HCT116 (cell line): ENCODE measurements around the gene PLSCR1. TPM values are rescaled to one million over a fixed set of nuclear protein-coding genes. Genes with fewer than 3 reads are reported as not detected.

Experiments
- ATAC-seq: fragments of 200-7000 bp; cut with Tn5 transposase; 2 replicates; pipeline ENCODE4 v1.9.1; 2020; ENCODE audit warnings: mild to moderate bottlenecking, moderate library complexity
- BruUV-seq: library from RNA; stranded (reverse); fragments of 400-500 nt; replicated peaks from 2 replicates; lab custom pipeline; 2021; lab: Mats Ljungman, UMichigan
- CTCF ChIA-PET: fragments of 300-600 bp; sonication (Branson Sonifier 250); formaldehyde crosslinking; loops from one replicate; lab custom pipeline; 2021; ENCODE audit warnings: antibody characterized with exemption; lab: Charles Lee
- POLR2A ChIA-PET: fragments of 300-600, 350-600 bp; sonication (Branson Sonifier 250); formaldehyde crosslinking; loops from one replicate; lab custom pipeline; 2021; ENCODE audit warnings: antibody characterized with exemption; lab: Charles Lee
- RAD21 ChIA-PET, 2 experiments: fragments of 300-600 bp; sonication (Branson Sonifier 250); formaldehyde crosslinking; loops; one replicate each; lab custom pipeline; 2023; ENCODE audit warnings: low total read pairs in 2 of 2; ENCODE audit not compliant: uncharacterized antibody in 2 of 2, unreplicated experiment in 2 of 2, low non-redundant PET in 1 of 2; lab: Charles Lee
- DNase-seq: peaks from one replicate; pipeline ENCODE4 v3.0.0-alpha.2; 2010; ENCODE audit warnings: low read depth, low spot score
- H2AFZ ChIP-seq: fragments of 200-600 bp; shearing (Covaris generic), sonication (generic); 2 replicates; pipeline ENCODE4 v1.6.1; 2017; ENCODE audit warnings: low read depth, mixed run types, mixed read lengths, antibody characterized with exemption, low read length; ENCODE audit not compliant: poor library complexity, severe bottlenecking
- H3K27ac ChIP-seq: 2 replicates; pipeline ENCODE4 v1.5.1; 2012; ENCODE audit warnings: low read depth, low read length
- H3K27me3 ChIP-seq: fragments of 200-600 bp; sonication (generic); 2 replicates; pipeline ENCODE4 v1.6.1; 2016; ENCODE audit warnings: mixed run types, low read length, mixed read lengths; ENCODE audit not compliant: insufficient read depth
- H3K36me3 ChIP-seq, 2 experiments: fragments of 200-500 bp in 1 of 2; fragments of 200-600 bp in 1 of 2; sonication (Bioruptor generic) in 1 of 2; sonication (generic) in 1 of 2; 2 replicates each; pipeline versions ENCODE4 v1.5.1 to v1.6.1; 2014 to 2016; ENCODE audit warnings: low read length in 2 of 2, inconsistent platforms in 1 of 2, mixed read lengths in 1 of 2, mixed run types in 1 of 2; ENCODE audit not compliant: insufficient read depth in 2 of 2, control insufficient read depth in 1 of 2
- H3K4me1 ChIP-seq, 2 experiments: fragments of 200-600 bp in 1 of 2; sonication (generic) in 1 of 2; 2 replicates each; pipeline versions ENCODE4 v1.5.1 to v1.6.1; 2012 to 2017; ENCODE audit warnings: low read length in 2 of 2, inconsistent platforms in 1 of 2, mild to moderate bottlenecking in 1 of 2, mixed read lengths in 1 of 2, mixed run types in 1 of 2, moderate library complexity in 1 of 2; ENCODE audit not compliant: insufficient read depth in 2 of 2, control insufficient read depth in 1 of 2
- H3K4me2 ChIP-seq: fragments of 200-600 bp; sonication (generic); 2 replicates; pipeline ENCODE4 v1.6.1; 2017; ENCODE audit warnings: mixed run types, low read length, mixed read lengths
- H3K4me3 ChIP-seq, 2 experiments: fragments of 200-600 bp in 1 of 2; sonication (generic) in 1 of 2; replicated peaks in 1 of 2; 2 replicates each; pipeline ENCODE4 v1.5.1; 2011 to 2016; ENCODE audit warnings: low read length in 2 of 2, control low read depth in 1 of 2, low read depth in 1 of 2, mild to moderate bottlenecking in 1 of 2, mixed read lengths in 1 of 2, mixed run types in 1 of 2
- H3K79me2 ChIP-seq: fragments of 200-600 bp; sonication (generic); 2 replicates; pipeline ENCODE4 v1.6.1; 2017; ENCODE audit warnings: mild to moderate bottlenecking, mixed run types, low read length, moderate library complexity, mixed read lengths; ENCODE audit not compliant: insufficient read depth
- H3K9ac ChIP-seq: fragments of 200-600 bp; sonication (generic); 2 replicates; pipeline ENCODE4 v1.6.1; 2016; ENCODE audit warnings: low read length, mixed read lengths
- H3K9me2 ChIP-seq: fragments of 200-600 bp; sonication (generic), shearing (Covaris generic); 2 replicates; pipeline ENCODE4 v1.6.1; 2017; ENCODE audit warnings: mixed run types, mild to moderate bottlenecking, moderate library complexity; ENCODE audit not compliant: insufficient read depth
- H3K9me3 ChIP-seq, 2 experiments: fragments of 200-500 bp in 1 of 2; fragments of 200-600 bp in 1 of 2; sonication (Bioruptor generic) in 1 of 2; sonication (generic) in 1 of 2; 2 replicates each; pipeline ENCODE4 v1.6.1; 2014 to 2017; ENCODE audit warnings: low read length in 2 of 2, mixed read lengths in 2 of 2, inconsistent platforms in 1 of 2, low read depth in 1 of 2, mild to moderate bottlenecking in 1 of 2, mixed run types in 1 of 2, moderate library complexity in 1 of 2; ENCODE audit not compliant: control insufficient read depth in 1 of 2, insufficient read depth in 1 of 2
- H4K20me1 ChIP-seq: fragments of 200-600 bp; sonication (generic), shearing (Covaris generic); 2 replicates; pipeline ENCODE4 v1.6.1; 2017; ENCODE audit warnings: mixed run types, mild to moderate bottlenecking, moderate library complexity; ENCODE audit not compliant: insufficient read depth
- ELF1 ChIP-seq: IDR thresholded peaks from 2 replicates; pipeline ENCODE4 v1.6.1; 2012; ENCODE audit warnings: low read depth, borderline replicate concordance
- EZH2phosphoT487 ChIP-seq: fragments of 200-600 bp; IDR thresholded peaks from 2 replicates; pipeline ENCODE4 v1.6.1; 2018; ENCODE audit warnings: antibody characterized with exemption, borderline replicate concordance
- JUND ChIP-seq: IDR thresholded peaks from 2 replicates; pipeline ENCODE4 v1.6.1; 2012
- POLR2A ChIP-seq: IDR thresholded peaks from 2 replicates; pipeline ENCODE4 v1.7.0; 2011; ENCODE audit warnings: borderline replicate concordance; ENCODE audit not compliant: insufficient read depth, insufficient read length; ENCODE audit errors: extremely low read depth
- RAD21 ChIP-seq: IDR thresholded peaks from 2 replicates; pipeline ENCODE4 v1.6.1; 2012; ENCODE audit warnings: low read depth, mild to moderate bottlenecking
- SIN3A ChIP-seq: IDR thresholded peaks from 2 replicates; pipeline ENCODE4 v1.6.1; 2012; ENCODE audit warnings: low read depth
- SP1 ChIP-seq: IDR thresholded peaks from 2 replicates; pipeline ENCODE4 v1.6.1; 2012; ENCODE audit warnings: low read depth
- SRF ChIP-seq: IDR thresholded peaks from 2 replicates; pipeline ENCODE4 v1.6.1; 2012; ENCODE audit warnings: low read depth
- YY1 ChIP-seq: IDR thresholded peaks from 2 replicates; pipeline ENCODE4 v1.6.1; 2011; ENCODE audit warnings: low read length, low read depth, moderate library complexity, mild to moderate bottlenecking; ENCODE audit not compliant: insufficient replicate concordance; ENCODE audit errors: extremely low read depth
- ZFX ChIP-seq: fragments of 450-650 bp; IDR thresholded peaks from 2 replicates; pipeline ENCODE4 v1.6.1; 2017
- ZNF274 ChIP-seq: fragments of 200-500 bp; sonication (Bioruptor generic); IDR thresholded peaks from 2 replicates; pipeline ENCODE4 v1.6.1; 2014; ENCODE audit warnings: mild to moderate bottlenecking, low read depth, low read length, inconsistent platforms
- intact Hi-C: fragments of 100-400 bp; cut with micrococcal nuclease; formaldehyde crosslinking; loops from 2 replicates; pipeline ENCODE4 v1.10.0; 2022
- total RNA-seq: library from RNA; stranded (reverse); gene quantifications from one replicate; pipeline ENCODE4 v1.2.1, GENCODE V29; 2021; ENCODE audit not compliant: unreplicated experiment
- TF ChIP-seq, protein P1 (sequence below): IDR thresholded peaks from 2 replicates; pipeline ENCODE4 v1.6.1; 2012
- TF ChIP-seq, protein P2 (sequence below): IDR thresholded peaks from 2 replicates; pipeline ENCODE4 v1.6.1; 2012; ENCODE audit warnings: low read depth
- TF ChIP-seq, protein P3 (sequence below): IDR thresholded peaks from 2 replicates; pipeline ENCODE4 v1.6.1; 2012

PLSCR1 gene
- total RNA-seq, 1 experiment from 2014 or later, result 44.2 TPM

GRCh38 chr3:146499701-146500100 lies 44.7 kb downstream of the PLSCR1 start:
- intact Hi-C loops, result no loop called here
- CTCF ChIA-PET, result no interaction called here

GRCh38 chr3:146498002-146498736 lies 46.2 kb downstream of the PLSCR1 start:
- DNase-seq, result no peak
- H3K27ac ChIP-seq, result no peak overlapping the region
- no peak overlapping the region for H2AFZ ChIP-seq
- no peaks in the 10 kb centered on the region for H3K9me3 ChIP-seq
- no peaks in the 10 kb centered on the region for H3K27me3 ChIP-seq
- no peaks in the 10 kb centered on the region for H4K20me1 ChIP-seq
- no peaks in the 10 kb centered on the region for H3K79me2 ChIP-seq
- no peaks in the 10 kb centered on the region for H3K36me3 ChIP-seq
- ChIA-PET POLR2A (no interaction called here), RAD21 (interaction anchor here in 1 of 2 experiments (0.5 kb wide), 1 partner anchor 167 kb away, joined by 3 read pairs; no protein-coding TSS in a partner anchor), CTCF (no interaction called here)
- no peak overlapping the region for H3K9ac ChIP-seq
- no peak for ATAC-seq
- H3K9me2 ChIP-seq, result peaks cover 3% of the 10 kb centered on the region; the same call in 1 of the 2 replicates
- no peak overlapping the region for H3K4me3 ChIP-seq
- no TSS peak for BruUV-seq
- H3K4me1 ChIP-seq, result peaks cover 6 to 8% of the 10 kb centered on the region in 2 experiments
- intact Hi-C loops, result no loop called here
- no peak overlapping the region for H3K4me2 ChIP-seq
- TF ChIP-seq SRF (no peak), ZNF274 (no peak), RAD21 (no peak), ELF1 (no peak), SP1 (no peak), ZFX (no peak), EZH2phosphoT487 (no peak), SIN3A (no peak), YY1 (no peak), JUND (no peak), POLR2A (no peak)
- TF ChIP-seq, protein P1, sequence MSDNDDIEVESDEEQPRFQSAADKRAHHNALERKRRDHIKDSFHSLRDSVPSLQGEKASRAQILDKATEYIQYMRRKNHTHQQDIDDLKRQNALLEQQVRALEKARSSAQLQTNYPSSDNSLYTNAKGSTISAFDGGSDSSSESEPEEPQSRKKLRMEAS, result no peak
- TF ChIP-seq, protein P2, sequence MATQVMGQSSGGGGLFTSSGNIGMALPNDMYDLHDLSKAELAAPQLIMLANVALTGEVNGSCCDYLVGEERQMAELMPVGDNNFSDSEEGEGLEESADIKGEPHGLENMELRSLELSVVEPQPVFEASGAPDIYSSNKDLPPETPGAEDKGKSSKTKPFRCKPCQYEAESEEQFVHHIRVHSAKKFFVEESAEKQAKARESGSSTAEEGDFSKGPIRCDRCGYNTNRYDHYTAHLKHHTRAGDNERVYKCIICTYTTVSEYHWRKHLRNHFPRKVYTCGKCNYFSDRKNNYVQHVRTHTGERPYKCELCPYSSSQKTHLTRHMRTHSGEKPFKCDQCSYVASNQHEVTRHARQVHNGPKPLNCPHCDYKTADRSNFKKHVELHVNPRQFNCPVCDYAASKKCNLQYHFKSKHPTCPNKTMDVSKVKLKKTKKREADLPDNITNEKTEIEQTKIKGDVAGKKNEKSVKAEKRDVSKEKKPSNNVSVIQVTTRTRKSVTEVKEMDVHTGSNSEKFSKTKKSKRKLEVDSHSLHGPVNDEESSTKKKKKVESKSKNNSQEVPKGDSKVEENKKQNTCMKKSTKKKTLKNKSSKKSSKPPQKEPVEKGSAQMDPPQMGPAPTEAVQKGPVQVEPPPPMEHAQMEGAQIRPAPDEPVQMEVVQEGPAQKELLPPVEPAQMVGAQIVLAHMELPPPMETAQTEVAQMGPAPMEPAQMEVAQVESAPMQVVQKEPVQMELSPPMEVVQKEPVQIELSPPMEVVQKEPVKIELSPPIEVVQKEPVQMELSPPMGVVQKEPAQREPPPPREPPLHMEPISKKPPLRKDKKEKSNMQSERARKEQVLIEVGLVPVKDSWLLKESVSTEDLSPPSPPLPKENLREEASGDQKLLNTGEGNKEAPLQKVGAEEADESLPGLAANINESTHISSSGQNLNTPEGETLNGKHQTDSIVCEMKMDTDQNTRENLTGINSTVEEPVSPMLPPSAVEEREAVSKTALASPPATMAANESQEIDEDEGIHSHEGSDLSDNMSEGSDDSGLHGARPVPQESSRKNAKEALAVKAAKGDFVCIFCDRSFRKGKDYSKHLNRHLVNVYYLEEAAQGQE, result no peak
- TF ChIP-seq, protein P3, sequence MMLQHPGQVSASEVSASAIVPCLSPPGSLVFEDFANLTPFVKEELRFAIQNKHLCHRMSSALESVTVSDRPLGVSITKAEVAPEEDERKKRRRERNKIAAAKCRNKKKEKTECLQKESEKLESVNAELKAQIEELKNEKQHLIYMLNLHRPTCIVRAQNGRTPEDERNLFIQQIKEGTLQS, result no peak

More at GRCh38 chr3:146499701-146500100, 44.7 kb downstream of the PLSCR1 start:
- no peaks in the 10 kb centered on the region for H3K9me2 ChIP-seq
- ChIA-PET POLR2A (no interaction called here), RAD21 (no interaction called here)
- no peak overlapping the region for H3K27ac ChIP-seq
- ATAC-seq, result no peak
- H3K4me3 ChIP-seq, result no peak overlapping the region
- no TSS peak for BruUV-seq
- no peak for TF ChIP-seq EZH2phosphoT487
- TF ChIP-seq, all 23 proteins: peak for 0
- Histone ChIP-seq H3K4me2 (no peak overlapping the region), H3K4me1 (peaks cover 15 to 23% of the 10 kb centered on the region in 2 experiments), H3K9me3 (no peaks in the 10 kb centered on the region), H3K9ac (no peak overlapping the region), H3K27me3 (no peaks in the 10 kb centered on the region), H3K36me3 (no peaks in the 10 kb centered on the region), H2AFZ (no peak overlapping the region), H3K79me2 (no peaks in the 10 kb centered on the region), H4K20me1 (no peaks in the 10 kb centered on the region)
- DNase-seq, result no peak
